Immature natural killer cell (primary cell): ENCODE measurements around the gene LSAMP. TPM values are rescaled to one million over a fixed set of nuclear protein-coding genes. Genes with fewer than 3 reads are reported as not detected.

ENCODE experiments used
- DNase-seq, 3 donors: peaks; one replicate each; pipeline ENCODE4 v3.0.0; 2022; ENCODE audit warnings: mixed read lengths in 1 of 3
- H3K27ac Mint-ChIP-seq, 6 donors: one replicate each; pipeline ENCODE4 v1.8.0; 2020; ENCODE audit warnings: mixed read lengths in 6 of 6, mild to moderate bottlenecking in 5 of 6, inconsistent platforms in 4 of 6, moderate library complexity in 3 of 6
- H3K27me3 Mint-ChIP-seq, 3 donors: one replicate each; pipeline ENCODE4 v1.8.0; 2020 to 2021; ENCODE audit warnings: low read depth in 3 of 3, mild to moderate bottlenecking in 3 of 3, mixed read lengths in 3 of 3, moderate library complexity in 3 of 3, inconsistent platforms in 1 of 3
- H3K36me3 Mint-ChIP-seq, 3 donors: one replicate each; pipeline ENCODE4 v1.8.0; 2020; ENCODE audit warnings: mixed read lengths in 3 of 3, inconsistent platforms in 2 of 3, mild to moderate bottlenecking in 2 of 3
- H3K4me1 Mint-ChIP-seq, 2 donors: one replicate each; pipeline ENCODE4 v1.8.0; 2020; ENCODE audit warnings: inconsistent platforms in 2 of 2, mild to moderate bottlenecking in 2 of 2, mixed read lengths in 2 of 2, moderate library complexity in 1 of 2
- H3K4me3 Mint-ChIP-seq, 5 donors: one replicate each; pipeline ENCODE4 v1.8.0; 2020; ENCODE audit warnings: mild to moderate bottlenecking in 5 of 5, mixed read lengths in 5 of 5, inconsistent platforms in 3 of 5, moderate library complexity in 3 of 5
- H3K9me3 Mint-ChIP-seq, 6 donors: one replicate each; pipeline ENCODE4 v1.8.0; 2020; ENCODE audit warnings: mild to moderate bottlenecking in 6 of 6, mixed read lengths in 6 of 6, inconsistent platforms in 4 of 6, moderate library complexity in 3 of 6
- polyA plus RNA-seq, 3 donors: library from polyadenylated mRNA; unstranded; fragments of 300-500 nt; fragmentation: Illumina TruSeq; gene quantifications; one replicate each; pipeline ENCODE4 v1.2.3, GENCODE V29; 2021

Gene LSAMP
- polyA plus RNA-seq, 3 donors from 2014 or later = not detected

- Mint-ChIP-seq H3K4me3 (no peak overlapping the region), H3K36me3 (no peaks in the 10 kb centered on the region), H3K27me3 (no peaks in the 10 kb centered on the region), H3K4me1 (no peaks in the 10 kb centered on the region), H3K27ac (no peak overlapping the region), H3K9me3 (peaks cover 9 to 22% (median 13%) of the 10 kb centered on the region in 6 donors)
- no peak for DNase-seq
These were observed 190.7 kb downstream of the LSAMP start for GRCh38 chr3:116254541-116254940.

- H3K4me1 Mint-ChIP-seq = no peaks in the 10 kb centered on the region
- no peaks in the 10 kb centered on the region for H3K27me3 Mint-ChIP-seq
- H3K9me3 Mint-ChIP-seq = peaks cover 9 to 22% (median 12%) of the 10 kb centered on the region in 6 donors
- DNase-seq = no peak
- H3K27ac Mint-ChIP-seq = no peak overlapping the region
- H3K4me3 Mint-ChIP-seq = no peak overlapping the region
- H3K36me3 Mint-ChIP-seq = no peaks in the 10 kb centered on the region
These were observed 191.8 kb downstream of the LSAMP start for GRCh38 chr3:116253511-116253910.

GRCh38 chr3:116247605-116248004, 197.7 kb downstream of the LSAMP start:
- Mint-ChIP-seq H3K4me1 (no peaks in the 10 kb centered on the region), H3K36me3 (no peaks in the 10 kb centered on the region), H3K9me3 (peaks cover 9 to 31% (median 15%) of the 10 kb centered on the region in 6 donors), H3K4me3 (no peak overlapping the region), H3K27me3 (peaks cover 0 to 2% (median 0%) of the 10 kb centered on the region in 3 donors), H3K27ac (no peak overlapping the region)
- no peak for DNase-seq

GRCh38 chr3:116246406-116246980, 198.8 kb downstream of the LSAMP start:
- no peak overlapping the region for H3K27ac Mint-ChIP-seq
- H3K4me1 Mint-ChIP-seq = no peaks in the 10 kb centered on the region
- peaks cover 11 to 38% (median 16%) of the 10 kb centered on the region in 6 donors for H3K9me3 Mint-ChIP-seq

GRCh38 chr3:116242825-116243224, 202.5 kb downstream of the LSAMP start:
- DNase-seq = no peak
- no peaks in the 10 kb centered on the region for H3K36me3 Mint-ChIP-seq
- no peak overlapping the region for H3K4me3 Mint-ChIP-seq
- peaks cover 10 to 28% (median 12%) of the 10 kb centered on the region in 6 donors for H3K9me3 Mint-ChIP-seq
- H3K4me1 Mint-ChIP-seq = no peaks in the 10 kb centered on the region
- no peak overlapping the region for H3K27ac Mint-ChIP-seq
- peaks cover 0 to 4% (median 0%) of the 10 kb centered on the region in 3 donors for H3K27me3 Mint-ChIP-seq

More at GRCh38 chr3:116246406-116246980, 198.8 kb downstream of the LSAMP start:
- no peaks in the 10 kb centered on the region for H3K36me3 Mint-ChIP-seq
- no peak overlapping the region for H3K4me3 Mint-ChIP-seq
- no peak for DNase-seq
- peaks cover 0 to 4% (median 0%) of the 10 kb centered on the region in 3 donors for H3K27me3 Mint-ChIP-seq

GRCh38 chr3:116241677-116242076, 203.6 kb downstream of the LSAMP start:
- H3K9me3 Mint-ChIP-seq = peaks cover 10 to 26% (median 11%) of the 10 kb centered on the region in 6 donors
- H3K4me1 Mint-ChIP-seq = no peaks in the 10 kb centered on the region
- no peaks in the 10 kb centered on the region for H3K36me3 Mint-ChIP-seq
- peaks cover 0 to 4% (median 0%) of the 10 kb centered on the region in 3 donors for H3K27me3 Mint-ChIP-seq
- DNase-seq = no peak
- no peak overlapping the region for H3K4me3 Mint-ChIP-seq
- H3K27ac Mint-ChIP-seq = no peak overlapping the region

- Mint-ChIP-seq H3K27ac (no peak overlapping the region), H3K4me3 (no peak overlapping the region), H3K4me1 (no peaks in the 10 kb centered on the region)
These were observed 205.0 kb downstream of the LSAMP start for GRCh38 chr3:116240261-116240660.

GRCh38 chr3:116238846-116239565, 206.3 kb downstream of the LSAMP start:
- Mint-ChIP-seq H3K36me3 (no peaks in the 10 kb centered on the region), H3K27me3 (peaks cover 0 to 2% (median 0%) of the 10 kb centered on the region in 3 donors), H3K9me3 (peaks cover 7 to 23% (median 9%) of the 10 kb centered on the region in 6 donors), H3K4me3 (no peak overlapping the region), H3K27ac (no peak overlapping the region), H3K4me1 (no peaks in the 10 kb centered on the region)
- no peak for DNase-seq

More at GRCh38 chr3:116240261-116240660, 205.0 kb downstream of the LSAMP start:
- H3K27me3 Mint-ChIP-seq = peaks cover 0 to 3% (median 0%) of the 10 kb centered on the region in 3 donors
- DNase-seq = no peak
- H3K9me3 Mint-ChIP-seq = peaks cover 7 to 29% (median 9%) of the 10 kb centered on the region in 6 donors
- H3K36me3 Mint-ChIP-seq = no peaks in the 10 kb centered on the region

GRCh38 chr3:116233711-116234357, 211.5 kb downstream of the LSAMP start:
- H3K4me3 Mint-ChIP-seq = no peak overlapping the region
- H3K27ac Mint-ChIP-seq = no peak overlapping the region

GRCh38 chr3:116230431-116231020, 214.8 kb downstream of the LSAMP start:
- no peak for DNase-seq
- Mint-ChIP-seq H3K4me3 (no peak overlapping the region), H3K27ac (no peak overlapping the region), H3K9me3 (peaks cover 3 to 30% (median 13%) of the 10 kb centered on the region in 6 donors), H3K27me3 (peaks cover 0 to 3% (median 0%) of the 10 kb centered on the region in 3 donors), H3K4me1 (no peaks in the 10 kb centered on the region), H3K36me3 (peaks cover 0 to 2% (median 0%) of the 10 kb centered on the region in 3 donors)

More at GRCh38 chr3:116233711-116234357, 211.5 kb downstream of the LSAMP start:
- no peaks in the 10 kb centered on the region for H3K4me1 Mint-ChIP-seq
- peaks cover 4 to 25% (median 8%) of the 10 kb centered on the region in 6 donors for H3K9me3 Mint-ChIP-seq
- H3K27me3 Mint-ChIP-seq = no peaks in the 10 kb centered on the region
- no peak for DNase-seq
- H3K36me3 Mint-ChIP-seq = peaks cover 0 to 2% (median 0%) of the 10 kb centered on the region in 3 donors

- Mint-ChIP-seq H3K27ac (no peak overlapping the region), H3K9me3 (peaks cover 3 to 33% (median 13%) of the 10 kb centered on the region in 6 donors), H3K4me1 (no peaks in the 10 kb centered on the region), H3K4me3 (no peak overlapping the region), H3K36me3 (no peaks in the 10 kb centered on the region), H3K27me3 (peaks cover 0 to 3% (median 0%) of the 10 kb centered on the region in 3 donors)
- DNase-seq = no peak
These were observed 219.0 kb downstream of the LSAMP start for GRCh38 chr3:116226266-116226665.

GRCh38 chr3:116216761-116217160, 228.5 kb downstream of the LSAMP start:
- H3K4me3 Mint-ChIP-seq = no peak overlapping the region
- DNase-seq = no peak

GRCh38 chr3:116211901-116212300, 233.4 kb downstream of the LSAMP start:
- Mint-ChIP-seq H3K27ac (no peak overlapping the region), H3K27me3 (no peaks in the 10 kb centered on the region), H3K4me3 (no peak overlapping the region), H3K36me3 (no peaks in the 10 kb centered on the region), H3K9me3 (peaks cover 13 to 25% (median 20%) of the 10 kb centered on the region in 6 donors), H3K4me1 (no peaks in the 10 kb centered on the region)
- no peak for DNase-seq

More at GRCh38 chr3:116216761-116217160, 228.5 kb downstream of the LSAMP start:
- H3K9me3 Mint-ChIP-seq = peaks cover 5 to 41% (median 15%) of the 10 kb centered on the region in 6 donors
- H3K4me1 Mint-ChIP-seq = no peaks in the 10 kb centered on the region
- H3K27ac Mint-ChIP-seq = no peak overlapping the region
- H3K27me3 Mint-ChIP-seq = peaks cover 0 to 2% (median 0%) of the 10 kb centered on the region in 3 donors
- no peaks in the 10 kb centered on the region for H3K36me3 Mint-ChIP-seq
